Measurements from ENCODE around the gene RAB4B.
A peak's percentile ranks its signal among the peaks of the same experiment; 100 is the strongest.

RAB4B gene

DNA sequence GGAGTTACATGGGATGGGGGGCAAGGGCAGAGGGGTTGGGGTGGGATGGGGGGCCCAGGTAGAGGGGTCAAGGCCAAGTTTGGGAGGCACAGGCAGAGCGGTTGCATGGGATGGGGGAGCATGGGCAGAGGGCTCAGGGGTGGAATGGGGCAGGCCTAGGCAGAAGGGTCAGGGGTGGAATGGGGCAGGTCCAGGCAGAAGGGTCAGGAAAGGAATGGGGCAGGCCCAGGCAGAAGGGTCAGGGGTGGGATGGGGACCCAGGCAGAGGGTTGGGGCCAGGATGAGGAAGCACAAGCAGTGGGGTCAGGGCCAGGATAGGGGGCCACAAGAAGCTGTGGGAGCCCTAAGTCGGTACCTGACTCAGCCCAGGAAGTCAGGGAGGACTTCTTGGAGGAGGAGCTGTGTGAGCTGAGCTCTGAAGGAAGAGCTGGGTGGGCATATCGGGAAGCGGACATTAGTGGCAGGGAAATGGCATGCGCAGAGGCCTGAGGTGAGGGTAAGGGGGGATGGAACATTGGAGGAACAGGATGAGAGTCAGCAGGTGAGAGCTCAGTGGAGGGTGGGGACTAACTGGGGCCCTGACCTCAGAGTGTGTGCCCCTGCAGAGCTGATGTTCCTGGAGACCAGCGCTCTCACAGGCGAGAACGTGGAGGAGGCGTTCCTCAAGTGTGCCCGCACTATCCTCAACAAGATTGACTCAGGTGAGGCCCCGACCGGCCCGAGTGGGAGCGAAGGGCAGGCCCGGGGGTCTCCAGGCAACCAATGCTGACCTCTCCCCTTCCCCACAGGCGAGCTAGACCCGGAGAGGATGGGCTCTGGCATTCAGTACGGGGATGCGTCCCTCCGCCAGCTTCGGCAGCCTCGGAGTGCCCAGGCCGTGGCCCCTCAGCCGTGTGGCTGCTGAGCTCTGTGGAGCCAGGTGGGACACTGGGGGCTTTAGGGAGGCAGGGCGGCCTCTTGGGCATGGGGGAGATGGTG lies 8.3 kb downstream of the RAB4B start:
- H3K27ac ChIP-seq = no peak overlapping the region
- TF ChIP-seq, protein P1, sequence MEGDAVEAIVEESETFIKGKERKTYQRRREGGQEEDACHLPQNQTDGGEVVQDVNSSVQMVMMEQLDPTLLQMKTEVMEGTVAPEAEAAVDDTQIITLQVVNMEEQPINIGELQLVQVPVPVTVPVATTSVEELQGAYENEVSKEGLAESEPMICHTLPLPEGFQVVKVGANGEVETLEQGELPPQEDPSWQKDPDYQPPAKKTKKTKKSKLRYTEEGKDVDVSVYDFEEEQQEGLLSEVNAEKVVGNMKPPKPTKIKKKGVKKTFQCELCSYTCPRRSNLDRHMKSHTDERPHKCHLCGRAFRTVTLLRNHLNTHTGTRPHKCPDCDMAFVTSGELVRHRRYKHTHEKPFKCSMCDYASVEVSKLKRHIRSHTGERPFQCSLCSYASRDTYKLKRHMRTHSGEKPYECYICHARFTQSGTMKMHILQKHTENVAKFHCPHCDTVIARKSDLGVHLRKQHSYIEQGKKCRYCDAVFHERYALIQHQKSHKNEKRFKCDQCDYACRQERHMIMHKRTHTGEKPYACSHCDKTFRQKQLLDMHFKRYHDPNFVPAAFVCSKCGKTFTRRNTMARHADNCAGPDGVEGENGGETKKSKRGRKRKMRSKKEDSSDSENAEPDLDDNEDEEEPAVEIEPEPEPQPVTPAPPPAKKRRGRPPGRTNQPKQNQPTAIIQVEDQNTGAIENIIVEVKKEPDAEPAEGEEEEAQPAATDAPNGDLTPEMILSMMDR (conservative IDR thresholded peaks at IDR 0.05) = no peak
- TF ChIP-seq ZFX (IDR thresholded peaks at IDR 0.05) = no peak

DNA sequence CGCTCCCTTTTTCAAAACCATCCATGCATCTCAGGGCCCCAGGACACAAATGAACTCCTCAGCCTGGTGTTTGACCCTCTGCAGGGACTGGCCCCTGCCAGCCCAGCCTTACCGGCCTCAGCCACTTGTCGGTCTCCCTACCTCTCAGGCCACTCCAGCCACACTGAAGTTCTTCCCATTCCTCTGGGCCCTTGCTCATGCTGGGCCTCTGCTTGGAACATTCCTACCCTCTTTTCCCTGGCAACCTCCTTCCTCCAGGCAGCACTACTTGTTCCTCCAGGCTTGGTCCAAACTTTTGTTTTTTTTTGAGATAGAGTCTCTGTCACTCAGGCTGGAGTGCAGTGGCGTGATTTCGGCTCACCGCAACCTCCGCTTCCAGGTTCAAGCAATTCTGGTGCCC lies 13.3 kb downstream of the RAB4B start:
- TF ChIP-seq ZFX (IDR thresholded peaks at IDR 0.05) = no peak
- TF ChIP-seq, protein P1 (conservative IDR thresholded peaks at IDR 0.05) = no peak
- no peak overlapping the region for H3K27ac ChIP-seq

DNA sequence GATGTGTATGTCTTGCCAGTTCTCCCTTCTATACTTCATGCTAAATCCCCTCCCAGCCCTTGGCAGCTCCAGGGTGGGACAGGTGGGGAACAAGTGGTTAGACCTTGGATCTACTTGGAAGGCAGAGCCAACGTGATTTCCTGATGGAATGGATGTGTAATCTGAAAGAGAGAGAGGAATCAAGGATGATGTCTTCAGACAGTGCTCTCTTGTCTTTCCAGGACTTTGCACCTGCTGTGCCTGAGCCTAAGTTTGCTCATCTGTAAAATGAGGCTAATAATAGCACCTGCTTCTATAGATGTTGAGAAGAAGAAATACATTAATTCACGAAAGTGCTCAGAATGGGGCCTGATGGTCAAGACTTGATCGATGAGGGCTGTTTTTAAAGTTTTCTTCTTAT lies 13.9 kb downstream of the RAB4B start:
- no peak overlapping the region for H3K27ac ChIP-seq
- TF ChIP-seq, protein P1 (conservative IDR thresholded peaks at IDR 0.05) = no peak
- TF ChIP-seq ZFX (IDR thresholded peaks at IDR 0.05) = no peak

DNA sequence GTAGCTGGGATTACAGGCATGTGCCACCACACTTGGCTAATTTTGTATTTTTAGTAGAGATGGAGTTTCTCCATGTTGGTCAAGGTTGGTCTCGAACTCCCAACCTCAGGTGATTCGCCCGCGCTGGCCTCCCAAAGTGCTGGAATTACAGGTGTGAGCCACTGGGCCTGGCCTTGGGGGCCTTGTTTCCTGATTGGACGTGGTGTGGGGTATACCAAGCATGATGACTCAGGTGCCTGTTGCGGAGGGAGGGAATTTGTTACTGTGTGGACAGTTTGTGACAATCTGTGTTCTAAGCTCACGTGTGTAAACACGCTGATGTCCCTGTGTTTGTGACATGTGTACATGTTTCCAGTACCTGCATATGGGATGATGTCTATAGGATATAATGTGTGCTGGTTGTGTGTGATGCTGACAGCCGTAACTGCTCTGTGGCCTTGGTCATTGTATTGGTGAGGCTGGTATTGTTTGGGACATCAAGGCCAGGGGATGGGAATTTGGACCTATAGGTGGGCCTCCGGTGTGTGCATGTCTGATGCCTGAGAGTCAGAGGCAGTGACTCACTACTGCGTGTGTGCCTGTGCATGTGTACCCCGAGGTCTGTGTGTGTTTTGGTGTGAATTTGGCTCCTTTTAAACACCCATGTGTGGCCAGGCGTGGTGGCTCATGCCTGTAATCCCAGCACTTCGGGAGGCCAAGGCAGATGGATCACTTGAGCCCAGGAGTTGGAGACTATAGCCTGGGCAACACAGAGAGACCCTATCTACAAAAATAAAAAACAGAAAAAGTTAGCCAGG lies 19.3 kb downstream of the RAB4B start:
- H3K27ac ChIP-seq = peak overlapping the region; percentile 91

DNA sequence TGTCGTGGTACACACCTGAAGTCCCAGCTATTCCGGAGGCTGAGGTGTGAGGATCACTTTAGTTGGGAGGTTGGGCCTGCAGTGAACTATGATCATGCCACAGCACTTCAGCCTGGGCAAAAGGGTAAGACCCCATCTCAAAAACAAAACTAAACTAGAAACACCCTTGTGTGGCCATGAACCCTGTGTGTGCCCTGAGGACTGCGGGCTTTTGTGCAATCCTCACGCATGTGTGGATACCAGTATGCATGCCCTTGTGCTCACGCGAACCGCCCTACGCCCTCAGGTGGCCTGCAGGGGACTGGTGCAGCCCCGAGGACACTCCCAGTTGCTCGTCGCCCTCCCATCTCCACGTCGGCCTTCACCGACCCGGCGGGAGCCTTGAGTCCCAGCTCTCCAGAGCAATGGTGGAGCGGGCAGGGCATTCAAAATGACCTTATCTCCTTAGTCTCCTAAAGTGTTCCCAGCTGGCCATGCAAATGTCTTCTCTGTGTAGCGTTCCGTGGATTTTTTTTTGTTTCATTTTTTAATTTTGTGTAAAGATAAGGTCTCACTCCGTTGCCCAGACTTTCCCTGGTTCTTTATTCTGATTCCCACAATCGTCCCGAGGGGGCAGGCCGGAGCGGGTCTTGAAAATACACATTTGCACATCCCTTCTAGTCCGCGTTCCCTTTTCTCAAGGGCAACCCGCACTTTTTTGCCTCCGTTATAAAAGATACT lies 20.1 kb downstream of the RAB4B start:
- TF ChIP-seq ZFX (IDR thresholded peaks at IDR 0.05) = no peak
- TF ChIP-seq, protein P1 (conservative IDR thresholded peaks at IDR 0.05) = peak; percentile 45
- H3K27ac ChIP-seq = peak overlapping the region; percentile 91

More for the DNA sequence above, 19.3 kb downstream of the RAB4B start:
- TF ChIP-seq, protein P1 (conservative IDR thresholded peaks at IDR 0.05) = no peak
- no peak for TF ChIP-seq ZFX (IDR thresholded peaks at IDR 0.05)

DNA sequence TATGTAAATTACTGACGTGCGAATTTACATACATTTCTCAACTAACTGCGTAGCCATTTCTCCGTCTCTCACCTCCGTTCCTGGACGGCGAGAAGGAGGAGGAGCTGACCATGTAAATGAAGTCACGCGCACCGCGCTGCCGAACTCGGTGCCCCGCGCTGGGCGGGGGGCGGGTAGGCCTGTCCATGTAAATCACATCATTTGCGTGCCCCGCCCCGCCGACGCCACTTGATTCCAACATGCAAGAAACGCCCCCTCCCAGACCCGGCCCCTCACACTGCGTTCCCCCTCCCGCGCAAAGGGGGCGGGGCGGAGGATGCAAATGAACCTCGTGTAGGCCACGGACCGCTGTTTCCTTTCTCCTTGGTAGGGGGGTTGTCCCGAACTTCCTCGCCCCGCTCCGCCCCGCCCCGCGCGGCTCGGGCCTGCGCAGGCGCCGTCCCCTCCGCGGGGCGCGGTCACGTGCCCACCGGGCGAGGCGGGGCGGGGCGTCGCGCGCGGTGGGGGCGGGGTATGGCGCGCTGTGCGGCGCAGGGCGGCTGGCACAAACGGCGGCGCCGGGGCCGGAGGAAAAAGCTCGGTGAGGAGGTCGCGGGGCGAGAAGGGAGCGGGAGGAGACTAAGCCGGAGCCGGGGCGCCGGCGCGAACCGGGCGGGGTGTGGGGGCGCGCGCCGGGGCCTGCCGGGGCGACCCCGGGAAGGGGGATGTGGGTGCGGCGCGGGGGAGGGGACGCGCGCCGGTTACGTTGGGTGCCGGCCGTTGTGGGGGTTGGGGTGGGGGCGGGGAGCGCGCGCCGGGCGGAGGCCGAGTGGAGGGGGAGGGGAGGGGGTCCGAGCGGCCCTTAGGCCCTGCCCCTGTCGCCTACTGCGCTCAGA lies 20.9 kb downstream of the RAB4B start, which contains the start of gene EGLN2:
EGLN2 (plus strand) TSS at position 509 of the 875 bp plus-strand sequence. CDS start 1,382 bp downstream, outside the sequence.
- TF ChIP-seq ZFX (IDR thresholded peaks at IDR 0.05) = no peak
- TF ChIP-seq, protein P1 (conservative IDR thresholded peaks at IDR 0.05) = peak; percentile 24
- peak within 1 kb of the TSS; percentile 91 for H3K27ac ChIP-seq
